Parathyroid adenoma (tissue), 2 donors: ENCODE results near the gene SRSF2.
"Not testable (repeated sequence)": the region's sequence is repeated elsewhere in the genome, so short reads cannot be mapped to it uniquely, and the experiment has no call there.

ENCODE experiments used
- H2AFZ ChIP-seq: fragments of 300-600 bp; sonication (generic); one replicate; pipeline ENCODE4 v1.7.0; 2017; ENCODE audit warnings: antibody characterized with exemption, mild to moderate bottlenecking
- H3K27ac ChIP-seq: fragments of 300-600 bp; sonication (generic); one replicate; pipeline ENCODE4 v1.7.0; 2017
- H3K27me3 ChIP-seq: fragments of 300-600 bp; sonication (generic); one replicate; pipeline ENCODE4 v1.7.0; 2017; ENCODE audit warnings: low read length; ENCODE audit not compliant: control insufficient read depth, insufficient read depth
- H3K36me3 ChIP-seq: fragments of 300-600 bp; sonication (generic); one replicate; pipeline ENCODE4 v1.7.0; 2017; ENCODE audit warnings: low read length; ENCODE audit not compliant: control insufficient read depth, insufficient read depth
- H3K4me1 ChIP-seq: fragments of 300-600 bp; sonication (generic); one replicate; pipeline ENCODE4 v1.7.0; 2017; ENCODE audit warnings: control low read depth
- H3K4me2 ChIP-seq: fragments of 300-600 bp; sonication (generic); one replicate; pipeline ENCODE4 v1.7.0; 2017; ENCODE audit warnings: low read length
- H3K4me3 ChIP-seq: fragments of 300-600 bp; sonication (generic); one replicate; pipeline ENCODE4 v1.7.0; 2017; ENCODE audit warnings: low read depth, low read length
- H3K79me2 ChIP-seq: fragments of 300-600 bp; sonication (generic); one replicate; pipeline ENCODE4 v1.7.0; 2017; ENCODE audit warnings: control low read depth
- H3K9ac ChIP-seq: fragments of 300-600 bp; sonication (generic); one replicate; pipeline ENCODE4 v1.7.0; 2017; ENCODE audit warnings: mild to moderate bottlenecking
- H3K9me3 ChIP-seq: fragments of 300-600 bp; sonication (generic); one replicate; pipeline ENCODE4 v1.7.0; 2017; ENCODE audit warnings: low read length; ENCODE audit not compliant: control insufficient read depth
- TF ChIP-seq, protein P1 (sequence below): fragments of 300-600 bp; sonication (generic); IDR thresholded peaks from one replicate; pipeline ENCODE4 v1.7.0; 2017; ENCODE audit warnings: antibody characterized with exemption, mild to moderate bottlenecking
- donor health status: primary hyperparathyroidism.

Gene SRSF2

DNA sequence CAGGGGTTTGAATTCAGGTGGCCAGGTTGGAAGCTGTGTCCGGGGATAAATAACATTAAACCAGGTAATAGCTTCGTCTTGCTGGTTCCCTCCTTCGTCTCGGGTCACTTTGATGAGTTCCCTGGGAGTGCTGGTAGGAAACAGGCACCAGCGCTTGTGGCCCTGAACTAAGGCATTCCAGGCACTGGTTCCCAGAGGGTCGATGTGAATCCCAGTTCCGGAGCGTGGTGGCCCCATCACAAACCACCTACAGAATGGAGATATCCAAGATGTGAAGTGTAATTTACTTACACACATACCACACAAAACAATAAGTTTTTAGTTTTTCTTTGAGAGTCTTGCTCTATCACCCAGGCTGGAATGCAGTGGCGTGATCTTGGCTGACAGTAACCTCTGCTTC is 13.3 kb downstream of the SRSF2 start:
- TF ChIP-seq, protein P1, sequence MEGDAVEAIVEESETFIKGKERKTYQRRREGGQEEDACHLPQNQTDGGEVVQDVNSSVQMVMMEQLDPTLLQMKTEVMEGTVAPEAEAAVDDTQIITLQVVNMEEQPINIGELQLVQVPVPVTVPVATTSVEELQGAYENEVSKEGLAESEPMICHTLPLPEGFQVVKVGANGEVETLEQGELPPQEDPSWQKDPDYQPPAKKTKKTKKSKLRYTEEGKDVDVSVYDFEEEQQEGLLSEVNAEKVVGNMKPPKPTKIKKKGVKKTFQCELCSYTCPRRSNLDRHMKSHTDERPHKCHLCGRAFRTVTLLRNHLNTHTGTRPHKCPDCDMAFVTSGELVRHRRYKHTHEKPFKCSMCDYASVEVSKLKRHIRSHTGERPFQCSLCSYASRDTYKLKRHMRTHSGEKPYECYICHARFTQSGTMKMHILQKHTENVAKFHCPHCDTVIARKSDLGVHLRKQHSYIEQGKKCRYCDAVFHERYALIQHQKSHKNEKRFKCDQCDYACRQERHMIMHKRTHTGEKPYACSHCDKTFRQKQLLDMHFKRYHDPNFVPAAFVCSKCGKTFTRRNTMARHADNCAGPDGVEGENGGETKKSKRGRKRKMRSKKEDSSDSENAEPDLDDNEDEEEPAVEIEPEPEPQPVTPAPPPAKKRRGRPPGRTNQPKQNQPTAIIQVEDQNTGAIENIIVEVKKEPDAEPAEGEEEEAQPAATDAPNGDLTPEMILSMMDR: no peak
- H3K36me3 ChIP-seq: no peaks in the 10 kb centered on the region
- peaks cover 11% of the 10 kb centered on the region for H3K4me1 ChIP-seq
- no peak overlapping the region for H2AFZ ChIP-seq
- no peak overlapping the region for H3K9ac ChIP-seq
- H3K4me3 ChIP-seq: no peak overlapping the region
- no peaks in the 10 kb centered on the region for H3K27me3 ChIP-seq
- H3K79me2 ChIP-seq: peaks cover 42% of the 10 kb centered on the region
- H3K27ac ChIP-seq: no peak overlapping the region
- H3K9me3 ChIP-seq: no peaks in the 10 kb centered on the region
- H3K4me2 ChIP-seq: no peak overlapping the region

DNA sequence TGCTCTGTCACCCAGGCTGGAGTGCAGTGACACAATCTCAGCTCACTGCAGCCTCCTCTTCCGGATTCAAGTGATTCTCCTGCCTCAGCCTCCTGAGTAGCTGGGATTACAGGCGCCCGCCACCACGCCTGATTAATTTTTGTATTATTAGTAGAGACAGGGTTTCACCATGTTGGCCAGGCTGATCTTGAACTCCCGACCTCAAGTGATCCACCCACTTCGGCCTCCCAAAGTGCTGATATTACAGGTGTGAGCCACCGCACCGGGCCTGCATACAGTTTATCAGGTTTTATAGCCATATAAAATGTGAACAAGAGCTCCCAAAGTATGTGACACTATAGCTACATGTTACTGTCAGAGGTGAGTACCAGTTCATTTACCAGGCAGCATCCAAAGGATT is 14.2 kb downstream of the SRSF2 start:
- H3K9ac ChIP-seq, H3K27ac ChIP-seq, H3K36me3 ChIP-seq, H3K27me3 ChIP-seq, H3K4me2 ChIP-seq, H3K4me3 ChIP-seq, H2AFZ ChIP-seq, H3K9me3 ChIP-seq: not testable (repeated sequence)
- Histone ChIP-seq H3K79me2 (peaks cover 42% of the 10 kb centered on the region), H3K4me1 (peaks cover 11% of the 10 kb centered on the region)

DNA sequence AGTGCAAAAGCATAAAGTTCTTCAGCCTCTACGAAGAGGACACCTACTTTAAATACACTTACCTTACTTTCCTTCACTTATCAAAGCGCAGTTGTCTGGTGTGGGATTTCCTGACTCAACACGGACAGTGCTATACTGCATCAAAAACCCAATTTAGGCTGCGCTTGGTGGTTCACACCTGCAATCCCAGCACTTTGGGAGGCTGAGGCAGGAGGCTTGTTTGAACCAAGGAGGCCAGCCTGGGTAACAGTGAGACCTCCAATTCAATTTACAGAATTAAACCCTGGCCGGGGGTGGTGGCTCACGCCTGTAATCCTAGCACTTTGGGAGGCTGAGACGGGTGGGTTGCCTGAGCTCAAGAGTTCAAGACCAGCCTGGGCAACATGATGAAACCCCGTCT is 14.9 kb downstream of the SRSF2 start:
- Histone ChIP-seq H3K27me3 (no peaks in the 10 kb centered on the region), H3K9me3 (no peaks in the 10 kb centered on the region), H3K9ac (no peak overlapping the region), H3K79me2 (peaks cover 36% of the 10 kb centered on the region), H3K4me3 (no peak overlapping the region), H3K4me1 (peaks cover 7% of the 10 kb centered on the region), H3K27ac (no peak overlapping the region), H3K4me2 (no peak overlapping the region), H3K36me3 (no peaks in the 10 kb centered on the region), H2AFZ (no peak overlapping the region)
- TF ChIP-seq, protein P1: no peak

DNA sequence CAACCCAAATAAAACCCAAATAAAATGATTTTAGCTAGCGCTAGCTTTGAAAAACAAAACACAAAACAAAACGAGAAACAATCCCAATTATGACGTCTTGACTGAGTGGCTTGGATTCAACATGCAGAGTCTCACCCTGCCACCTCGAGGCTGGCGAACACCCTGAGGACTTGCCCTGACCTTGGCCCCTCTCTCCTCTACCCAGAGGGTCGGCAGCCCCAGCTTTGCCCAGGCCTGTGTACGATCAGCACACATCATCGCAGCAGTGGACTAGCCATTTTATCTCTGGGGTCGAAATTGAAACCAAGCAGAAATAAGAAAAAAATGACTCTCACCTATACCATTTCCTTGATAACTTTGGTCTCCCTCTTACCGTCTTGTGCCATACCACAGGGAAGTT is 15.7 kb downstream of the SRSF2 start:
- H2AFZ ChIP-seq: no peak overlapping the region
- no peak overlapping the region for H3K27ac ChIP-seq
- peaks cover 7% of the 10 kb centered on the region for H3K4me1 ChIP-seq
- H3K79me2 ChIP-seq: peaks cover 35% of the 10 kb centered on the region
- H3K36me3 ChIP-seq: no peaks in the 10 kb centered on the region
- no peak overlapping the region for H3K9ac ChIP-seq
- no peak overlapping the region for H3K4me2 ChIP-seq
- no peak overlapping the region for H3K4me3 ChIP-seq
- no peaks in the 10 kb centered on the region for H3K27me3 ChIP-seq
- TF ChIP-seq, protein P1: no peak
- H3K9me3 ChIP-seq: no peaks in the 10 kb centered on the region

DNA sequence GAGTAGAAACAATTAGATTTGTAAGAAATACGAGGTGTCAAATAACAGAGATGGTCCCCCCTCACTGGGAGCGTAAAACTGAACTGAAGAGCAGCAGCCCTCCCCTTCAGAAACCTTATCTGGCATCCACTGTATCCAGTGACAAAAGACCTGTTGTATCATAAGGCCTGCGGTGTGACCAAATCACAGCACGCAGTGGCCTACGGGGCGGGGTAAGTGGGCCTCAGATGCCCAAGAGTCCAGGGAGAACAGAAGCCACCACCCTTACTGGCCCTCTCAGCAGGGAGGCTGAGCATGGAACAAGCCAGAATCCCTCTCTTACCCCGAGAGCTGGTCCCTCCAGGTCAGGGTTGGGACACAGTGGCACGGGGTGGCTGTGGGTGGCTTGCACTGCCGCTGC is 16.2 kb downstream of the SRSF2 start:
- H3K27ac ChIP-seq: no peak overlapping the region
- no peak overlapping the region for H3K9ac ChIP-seq

More for the DNA sequence above, 16.2 kb downstream of the SRSF2 start:
- Histone ChIP-seq H2AFZ (no peak overlapping the region), H3K4me2 (no peak overlapping the region), H3K36me3 (no peaks in the 10 kb centered on the region), H3K79me2 (peaks cover 35% of the 10 kb centered on the region), H3K9me3 (no peaks in the 10 kb centered on the region), H3K4me3 (no peak overlapping the region), H3K4me1 (peaks cover 7% of the 10 kb centered on the region), H3K27me3 (no peaks in the 10 kb centered on the region)
- TF ChIP-seq, protein P1: no peak
